OCI-LY1 (cell line): ENCODE results near the gene FNBP1.

ENCODE experiments used
- EZH2 ChIP-seq: fragments of 200-600 bp; sonication (generic), shearing (Covaris generic); IDR thresholded peaks from 2 replicates; pipeline ENCODE4 v1.8.0; 2017; ENCODE audit warnings: borderline replicate concordance, mixed run types, mild to moderate bottlenecking, antibody characterized with exemption, low read length, moderate library complexity, mixed read lengths
- TF ChIP-seq, protein P1 (sequence below): fragments of 200-600 bp; sonication (generic), shearing (Covaris generic); IDR thresholded peaks from 2 replicates; pipeline ENCODE4 v1.5.1; 2017; ENCODE audit warnings: mild to moderate bottlenecking, antibody characterized with exemption, low read length, moderate library complexity, mixed read lengths

DNA sequence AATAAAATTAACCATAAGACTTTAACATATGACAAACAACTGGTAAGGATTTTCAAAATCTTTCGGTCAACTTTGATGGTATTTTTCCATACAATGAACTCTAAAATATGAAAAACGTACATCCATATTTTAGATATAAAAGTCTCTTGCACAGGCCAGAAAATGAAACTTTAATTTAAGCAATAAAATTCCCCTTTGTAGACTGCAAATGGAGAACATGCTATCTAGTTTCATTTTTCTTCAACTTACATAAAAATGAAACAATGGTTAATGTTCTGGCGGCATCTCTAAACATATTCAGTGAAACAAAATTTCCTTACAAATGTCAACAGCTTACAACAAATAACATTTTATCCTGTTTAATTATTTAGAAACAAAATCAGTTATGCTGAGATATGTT is 123.7 kb downstream of the FNBP1 start:
- TF ChIP-seq, protein P1, sequence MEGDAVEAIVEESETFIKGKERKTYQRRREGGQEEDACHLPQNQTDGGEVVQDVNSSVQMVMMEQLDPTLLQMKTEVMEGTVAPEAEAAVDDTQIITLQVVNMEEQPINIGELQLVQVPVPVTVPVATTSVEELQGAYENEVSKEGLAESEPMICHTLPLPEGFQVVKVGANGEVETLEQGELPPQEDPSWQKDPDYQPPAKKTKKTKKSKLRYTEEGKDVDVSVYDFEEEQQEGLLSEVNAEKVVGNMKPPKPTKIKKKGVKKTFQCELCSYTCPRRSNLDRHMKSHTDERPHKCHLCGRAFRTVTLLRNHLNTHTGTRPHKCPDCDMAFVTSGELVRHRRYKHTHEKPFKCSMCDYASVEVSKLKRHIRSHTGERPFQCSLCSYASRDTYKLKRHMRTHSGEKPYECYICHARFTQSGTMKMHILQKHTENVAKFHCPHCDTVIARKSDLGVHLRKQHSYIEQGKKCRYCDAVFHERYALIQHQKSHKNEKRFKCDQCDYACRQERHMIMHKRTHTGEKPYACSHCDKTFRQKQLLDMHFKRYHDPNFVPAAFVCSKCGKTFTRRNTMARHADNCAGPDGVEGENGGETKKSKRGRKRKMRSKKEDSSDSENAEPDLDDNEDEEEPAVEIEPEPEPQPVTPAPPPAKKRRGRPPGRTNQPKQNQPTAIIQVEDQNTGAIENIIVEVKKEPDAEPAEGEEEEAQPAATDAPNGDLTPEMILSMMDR = no peak
- no peak for TF ChIP-seq EZH2
